ENCODE data around the gene SYPL1.

Gene SYPL1

GRCh38 chr7:106063024-106063423 lies 49.1 kb downstream of the SYPL1 start:
- peak overlapping the region in 2 of 11 experiments; percentile 1 to 71; a peak in 2 of 22 replicates for H3K27ac ChIP-seq
- H3K4me3 ChIP-seq = no peak overlapping the region
- no peak for TF ChIP-seq Cebpa-rat (IDR thresholded peaks at IDR 0.05)
- no peaks in the 10 kb centered on the region for H3K27me3 ChIP-seq
- no peaks in the 10 kb centered on the region for H3K36me3 ChIP-seq
- peak overlapping the region; percentile 22 to 91 (median 67) for H3K4me2 ChIP-seq
- H3K9ac ChIP-seq = no peak overlapping the region
- H3K4me1 ChIP-seq = peaks cover 60 to 79% (median 78%) of the 10 kb centered on the region in 10 experiments
- H4K20me1 ChIP-seq = no peaks in the 10 kb centered on the region
- H3K9me3 ChIP-seq (replicated peaks in 1 of 11) = peaks cover 4 to 15% (median 9%) of the 10 kb centered on the region in 11 experiments; a peak in 15 of 22 replicates

GRCh38 chr7:106062521-106062931 lies 49.6 kb downstream of the SYPL1 start:
- no peaks in the 10 kb centered on the region for H4K20me1 ChIP-seq
- no peaks in the 10 kb centered on the region for H3K36me3 ChIP-seq
- no peak overlapping the region for H3K9ac ChIP-seq
- H3K9me3 ChIP-seq (replicated peaks in 1 of 11) = peaks cover 4 to 15% (median 9%) of the 10 kb centered on the region in 11 experiments; a peak in 15 of 22 replicates
- peak overlapping the region in 4 of 11 experiments; percentile 57 to 71 (median 67); a peak in 7 of 22 replicates for H3K27ac ChIP-seq
- no peak for TF ChIP-seq Cebpa-rat (IDR thresholded peaks at IDR 0.05)
- no peaks in the 10 kb centered on the region for H3K27me3 ChIP-seq
- no peak overlapping the region for H3K4me3 ChIP-seq
- peak overlapping the region; percentile 22 to 91 (median 75); a peak in 20 of 22 replicates for H3K4me2 ChIP-seq
- H3K4me1 ChIP-seq = peaks cover 63 to 84% (median 82%) of the 10 kb centered on the region in 10 experiments

GRCh38 chr7:106062006-106062405 lies 50.1 kb downstream of the SYPL1 start:
- no peaks in the 10 kb centered on the region for H3K27me3 ChIP-seq
- peak overlapping the region; percentile 22 to 91 (median 75); a peak in 21 of 22 replicates for H3K4me2 ChIP-seq
- no peaks in the 10 kb centered on the region for H4K20me1 ChIP-seq
- peak overlapping the region in 8 of 11 experiments; percentile 9 to 74 (median 60); a peak in 13 of 22 replicates for H3K27ac ChIP-seq
- peaks cover 63 to 89% (median 87%) of the 10 kb centered on the region in 10 experiments for H3K4me1 ChIP-seq
- no peak overlapping the region for H3K9ac ChIP-seq
- H3K36me3 ChIP-seq = no peaks in the 10 kb centered on the region
- peaks cover 4 to 15% (median 9%) of the 10 kb centered on the region in 11 experiments; a peak in 15 of 22 replicates for H3K9me3 ChIP-seq (replicated peaks in 1 of 11)
- no peak for TF ChIP-seq Cebpa-rat (IDR thresholded peaks at IDR 0.05)
- no peak overlapping the region for H3K4me3 ChIP-seq

GRCh38 chr7:106061301-106061979 lies 50.7 kb downstream of the SYPL1 start:
- Histone ChIP-seq H3K4me3 (no peak overlapping the region), H3K4me1 (peaks cover 63 to 90% (median 88%) of the 10 kb centered on the region in 10 experiments), H3K27me3 (no peaks in the 10 kb centered on the region), H3K9ac (0 out of 22 replicates have a peak overlapping the region, but pooled peaks of 1 of the 11 experiments have one; percentile 8), H3K27ac (peak overlapping the region in 9 of 11 experiments; percentile 20 to 74 (median 57); a peak in 16 of 22 replicates), H4K20me1 (no peaks in the 10 kb centered on the region), H3K36me3 (no peaks in the 10 kb centered on the region), H3K4me2 (peak overlapping the region; percentile 6 to 91 (median 75); a peak in 21 of 22 replicates), H3K9me3 (replicated peaks in 1 of 11) (peaks cover 4 to 15% (median 9%) of the 10 kb centered on the region in 11 experiments; a peak in 15 of 22 replicates)
- TF ChIP-seq Cebpa-rat (IDR thresholded peaks at IDR 0.05) = peak in 1 of 11 experiments; percentile 51; a peak in 1 of 22 replicates

- Histone ChIP-seq H3K4me2 (peak overlapping the region in 8 of 11 experiments; percentile 77 to 91 (median 82); a peak in 15 of 22 replicates), H3K36me3 (no peaks in the 10 kb centered on the region), H3K27me3 (no peaks in the 10 kb centered on the region)
Measured at GRCh38 chr7:106060394-106060920, 51.7 kb downstream of the SYPL1 start.

GRCh38 chr7:106059556-106059955 lies 52.6 kb downstream of the SYPL1 start:
- Histone ChIP-seq H3K36me3 (no peaks in the 10 kb centered on the region), H3K4me3 (peak overlapping the region in 4 of 10 experiments; percentile 6 to 14 (median 8); a peak in 3 of 20 replicates), H3K9me3 (replicated peaks in 1 of 11) (peaks cover 4 to 15% (median 9%) of the 10 kb centered on the region in 11 experiments; a peak in 15 of 22 replicates), H3K4me1 (peaks cover 54 to 77% (median 76%) of the 10 kb centered on the region in 10 experiments), H3K4me2 (peak overlapping the region; percentile 42 to 91 (median 81)), H4K20me1 (no peaks in the 10 kb centered on the region), H3K27me3 (no peaks in the 10 kb centered on the region), H3K27ac (peak overlapping the region in 8 of 11 experiments; percentile 28 to 74 (median 65); a peak in 17 of 22 replicates), H3K9ac (peak overlapping the region in 2 of 11 experiments; percentile 29 to 44; a peak in 4 of 22 replicates)
- TF ChIP-seq Cebpa-rat (IDR thresholded peaks at IDR 0.05) = peak in 6 of 11 experiments; percentile 8 to 59 (median 40); a peak in 6 of 22 replicates

More at GRCh38 chr7:106060394-106060920, 51.7 kb downstream of the SYPL1 start:
- Histone ChIP-seq H3K9ac (no peak overlapping the region), H3K4me1 (peaks cover 63 to 86% (median 85%) of the 10 kb centered on the region in 10 experiments), H3K27ac (peak overlapping the region in 8 of 11 experiments; percentile 28 to 74 (median 64); a peak in 15 of 22 replicates), H3K4me3 (peak overlapping the region in 1 of 10 experiments; percentile 8; a peak in 1 of 20 replicates), H4K20me1 (no peaks in the 10 kb centered on the region), H3K9me3 (replicated peaks in 1 of 11) (peaks cover 4 to 15% (median 9%) of the 10 kb centered on the region in 11 experiments; a peak in 15 of 22 replicates)
- TF ChIP-seq Cebpa-rat (IDR thresholded peaks at IDR 0.05) = no peak

GRCh38 chr7:106058928-106059324 lies 53.2 kb downstream of the SYPL1 start:
- TF ChIP-seq Cebpa-rat (IDR thresholded peaks at IDR 0.05) = no peak
- Histone ChIP-seq H3K27ac (peak overlapping the region in 9 of 11 experiments; percentile 39 to 74 (median 65); a peak in 17 of 22 replicates), H3K36me3 (no peaks in the 10 kb centered on the region), H3K27me3 (no peaks in the 10 kb centered on the region), H3K9me3 (replicated peaks in 1 of 11) (peaks cover 4 to 15% (median 9%) of the 10 kb centered on the region in 11 experiments; a peak in 15 of 22 replicates), H3K4me1 (peaks cover 52 to 70% (median 70%) of the 10 kb centered on the region in 10 experiments), H3K9ac (peak overlapping the region in 8 of 11 experiments; percentile 10 to 65 (median 33); a peak in 11 of 22 replicates), H3K4me2 (peak overlapping the region; percentile 56 to 91 (median 81)), H3K4me3 (no peak overlapping the region), H4K20me1 (no peaks in the 10 kb centered on the region)

- Histone ChIP-seq H3K9me3 (replicated peaks in 1 of 11) (peaks cover 4 to 15% (median 9%) of the 10 kb centered on the region in 11 experiments; a peak in 15 of 22 replicates), H3K4me2 (peak overlapping the region; percentile 56 to 91 (median 81)), H3K27me3 (no peaks in the 10 kb centered on the region), H3K9ac (peak overlapping the region in 9 of 11 experiments; percentile 10 to 65 (median 32); a peak in 12 of 22 replicates), H4K20me1 (no peaks in the 10 kb centered on the region), H3K36me3 (no peaks in the 10 kb centered on the region), H3K4me3 (no peak overlapping the region), H3K4me1 (peaks cover 45 to 63% (median 63%) of the 10 kb centered on the region in 10 experiments), H3K27ac (peak overlapping the region in 9 of 11 experiments; percentile 39 to 74 (median 65); a peak in 17 of 22 replicates)
- no peak for TF ChIP-seq Cebpa-rat (IDR thresholded peaks at IDR 0.05)
Measured at GRCh38 chr7:106057962-106058927, 53.9 kb downstream of the SYPL1 start.
